GM12878 (cell line): Measurements from ENCODE around the gene PRKAB1. TPM values are rescaled to one million over a fixed set of nuclear protein-coding genes. Genes with fewer than 3 reads are reported as not detected.

Experiments used
- ATAC-seq: fragments of 200-7000 bp; cut with Tn5 transposase; 3 replicates; pipeline ENCODE4 v1.9.1; 2020; ENCODE audit warnings: mild to moderate bottlenecking, moderate library complexity
- BruUV-seq: library from RNA; stranded (reverse); fragments of 400-500 nt; replicated peaks from 2 replicates; lab custom pipeline; 2021; lab: Mats Ljungman, UMichigan
- CTCF ChIA-PET: fragments of 300-600 bp; sonication (Branson Sonifier 250); formaldehyde crosslinking; extraction: SDS; loops from one replicate; lab custom pipeline; 2021; ENCODE audit warnings: inconsistent platforms; lab: Yijun Ruan, JAX
- POLR2A ChIA-PET: fragments of 350-600 bp; formaldehyde crosslinking; extraction: SDS; loops from one replicate; lab custom pipeline; 2021; ENCODE audit warnings: inconsistent platforms; lab: Charles Lee
- RAD21 ChIA-PET: fragments of 300-600 bp; sonication (Branson Sonifier 250); formaldehyde crosslinking; loops from one replicate; lab custom pipeline; 2023; ENCODE audit warnings: antibody characterized with exemption; ENCODE audit not compliant: unreplicated experiment; lab: Charles Lee
- SMC1A ChIA-PET: fragments of 300-600 bp; sonication (Branson Sonifier 250); formaldehyde crosslinking; loops from one replicate; lab custom pipeline; 2023; ENCODE audit not compliant: unreplicated experiment, uncharacterized antibody; lab: Charles Lee
- DNase-seq: peaks from one replicate; pipeline ENCODE4 v3.0.0-alpha.2; 2011; ENCODE audit warnings: low read depth, low spot score
- FAIRE-seq: peaks from 3 replicates; lab custom pipeline; 2011; peaks lifted over from hg19 to GRCh38; lab: Jason Lieb, UNC
- H2AFZ ChIP-seq: 2 replicates; pipeline ENCODE4 v1.6.0; 2011; ENCODE audit warnings: low read depth, low read length, control low read depth; ENCODE audit not compliant: control insufficient read depth
- H3K27ac ChIP-seq: 2 replicates; pipeline ENCODE4 v1.5.1; 2011; ENCODE audit warnings: control low read depth; ENCODE audit not compliant: control insufficient read depth, insufficient read depth
- H3K27me3 ChIP-seq, 2 experiments: replicated peaks in 1 of 2; 2 replicates each; pipeline versions ENCODE4 v1.6.0 to v1.6.1; 2011; ENCODE audit warnings: low read length in 1 of 2; ENCODE audit not compliant: control insufficient read depth in 2 of 2, insufficient read depth in 2 of 2
- H3K36me3 ChIP-seq, 2 experiments: 2 replicates each; pipeline ENCODE4 v1.5.1; 2011; ENCODE audit warnings: low read length in 1 of 2; ENCODE audit not compliant: control insufficient read depth in 2 of 2, insufficient read depth in 2 of 2
- H3K4me1 ChIP-seq: 2 replicates; pipeline ENCODE4 v1.6.1; 2011; ENCODE audit warnings: mild to moderate bottlenecking, low read length, moderate library complexity, mixed read lengths; ENCODE audit not compliant: control insufficient read depth, insufficient read depth
- H3K4me2 ChIP-seq: 2 replicates; pipeline ENCODE4 v1.6.0; 2011; ENCODE audit warnings: control low read depth; ENCODE audit not compliant: control insufficient read depth, insufficient read depth
- H3K4me3 ChIP-seq: fragments of 200-600 bp; sonication (generic); 2 replicates; pipeline ENCODE4 v1.5.1; 2016
- H3K79me2 ChIP-seq: 2 replicates; pipeline ENCODE4 v1.6.0; 2011; ENCODE audit warnings: low read length; ENCODE audit not compliant: control insufficient read depth, insufficient read depth
- H3K9ac ChIP-seq: 2 replicates; pipeline ENCODE4 v1.8.0; 2011; ENCODE audit warnings: low read length, control low read depth, mixed read lengths; ENCODE audit not compliant: control insufficient read depth, insufficient read depth
- H3K9me3 ChIP-seq: replicated peaks from 3 replicates; pipeline ENCODE4 v1.5.1; 2011; ENCODE audit warnings: mild to moderate bottlenecking, low read length; ENCODE audit not compliant: control insufficient read depth, insufficient read depth
- H4K20me1 ChIP-seq: 2 replicates; pipeline ENCODE4 v1.6.0; 2011; ENCODE audit not compliant: control insufficient read depth, insufficient read depth
- ATF7 ChIP-seq: fragments of 450-650 bp; IDR thresholded peaks from 2 replicates; pipeline ENCODE4 v1.6.1; 2016; ENCODE audit warnings: low read depth, mild to moderate bottlenecking
- BCL3 ChIP-seq: IDR thresholded peaks from 2 replicates; pipeline ENCODE4 v1.6.1; 2011; ENCODE audit warnings: borderline replicate concordance, low read depth, mild to moderate bottlenecking, moderate library complexity, low read length; ENCODE audit not compliant: insufficient read depth, poor library complexity, severe bottlenecking
- BHLHE40 ChIP-seq, 2 experiments: fragments of 450-650 bp in 1 of 2; IDR thresholded peaks; 2 replicates each; pipeline ENCODE4 v1.6.1; 2011 to 2017; ENCODE audit warnings: low read depth in 2 of 2, borderline replicate concordance in 1 of 2, improper control_type of control experiment in 1 of 2, low read length in 1 of 2, mild to moderate bottlenecking in 1 of 2
- E2F4 ChIP-seq: IDR thresholded peaks from 2 replicates; pipeline ENCODE4 v1.6.1; 2012; ENCODE audit warnings: low read depth, low read length, improper control_type of control experiment
- NFIC ChIP-seq: IDR thresholded peaks from 2 replicates; pipeline ENCODE4 v1.6.1; 2012; ENCODE audit warnings: low read depth, mild to moderate bottlenecking, inconsistent platforms, low read length, moderate library complexity
- NFYB ChIP-seq: IDR thresholded peaks from 2 replicates; pipeline ENCODE4 v1.6.1; 2011; ENCODE audit warnings: low read depth, mild to moderate bottlenecking, low read length, improper control_type of control experiment, moderate library complexity; ENCODE audit not compliant: insufficient read depth
- RCOR1 ChIP-seq: conservative IDR thresholded peaks from 2 replicates; pipeline ENCODE4 v1.6.1; 2012; ENCODE audit warnings: low read depth, low read length, improper control_type of control experiment
- SMARCA5 ChIP-seq: fragments of 450-650 bp; IDR thresholded peaks from 2 replicates; pipeline ENCODE4 v1.6.1; 2017; ENCODE audit warnings: mild to moderate bottlenecking
- SPI1 ChIP-seq: IDR thresholded peaks from 2 replicates; pipeline ENCODE4 v1.6.1; 2011; ENCODE audit warnings: low read depth, mild to moderate bottlenecking, low read length, moderate library complexity, borderline replicate concordance; ENCODE audit not compliant: insufficient read depth
- SREBF1 ChIP-seq: IDR thresholded peaks from 2 replicates; pipeline ENCODE4 v1.6.1; 2012; ENCODE audit warnings: mild to moderate bottlenecking, low read length
- ZBTB40 ChIP-seq: fragments of 450-650 bp; IDR thresholded peaks from 2 replicates; pipeline ENCODE4 v1.6.1; 2016; ENCODE audit warnings: mild to moderate bottlenecking, moderate library complexity, borderline replicate concordance
- WGBS: methylation state at CpG from one replicate; pipeline ENCODE4 v1.1.6; 2016; ENCODE audit warnings: low lambda C conversion rate; ENCODE audit not compliant: insufficient replicate concordance, insufficient coverage; ENCODE audit errors: missing lambda C conversion rate; 5-methylcytosine and 5-hydroxymethylcytosine counted together
- in situ Hi-C: fragments of 300-500 bp; cut with MboI; formaldehyde crosslinking; loops from 9 replicates; pipeline ENCODE4 v1.14.3; 2018; ENCODE audit warnings: mixed read lengths
- intact Hi-C: fragments of 100-400 bp; cut with micrococcal nuclease; formaldehyde crosslinking; loops from one replicate; pipeline ENCODE4 v1.14.2; 2022; ENCODE audit not compliant: unreplicated experiment
- polyA plus RNA-seq, 11 experiments: library from polyadenylated mRNA; depleted of rRNA in 4 of 11; unstranded in 6 of 11; stranded (reverse) in 5 of 11; fragments of >200 nt; fragmentation: Nextera tagmentation in 4 of 11; fragmentation: Illumina TruSeq in 1 of 11; extraction: Ambion mirVana in 4 of 11; extraction: Trizol in 1 of 11; gene quantifications; 1 replicate in 1 of 11; 2 replicates in 10 of 11; pipeline versions ENCODE4 v1.2.1 to v1.2.3, GENCODE V29; 2011 to 2016; ENCODE audit warnings: inconsistent platforms in 2 of 11, missing spikeins in 2 of 11, low read depth in 1 of 11
- total RNA-seq, 4 experiments: library from RNA; depleted of rRNA in 3 of 4; stranded (reverse); fragments of >200 nt in 3 of 4; fragmentation: Illumina TruSeq in 1 of 4; extraction: Trizol in 1 of 4; gene quantifications; 2 replicates each; pipeline versions ENCODE4 v1.2.1 to v1.2.3, GENCODE V29; 2013 to 2021

The PRKAB1 gene
- total and polyA plus RNA-seq, 10 of the 15 experiments (the other 5 are each of a cell fraction or from before 2014, with no cell fraction given): 24.6 to 85.0 (median 50.6) TPM

GRCh38 chr12:119665164-119665929 lies 2.6 kb upstream of the PRKAB1 start (continued):
- TF ChIP-seq NFYB (no peak), ZBTB40 (no peak), NFIC (no peak), SREBF1 (no peak), RCOR1 (no peak)

GRCh38 chr12:119666226-119666795 lies 1.6 kb upstream of the PRKAB1 start:
- CTCF ChIA-PET: interaction anchor here (1.2 to 2.3 kb wide), 7 partner anchors 14 to 222 kb away, joined by 3 to 15 read pairs (median 7); no protein-coding TSS in a partner anchor
- in situ Hi-C loops: loop anchor here (25.0 kb wide), 1 partner anchor 1529 kb away; the partner anchor contains the start of gene PEBP1
- 0% methylated on average over 2 of the region's 2 CpGs for WGBS
- TF ChIP-seq ATF7 (peak; percentile 26; the same call in 1 of the 2 replicates), BCL3 (no peak), SMARCA5 (no peak), BHLHE40 (IDR thresholded peaks at IDR 0.05; ENCODE audit: borderline replicate concordance in 1 of 2, low read depth in 2 of 2, low read length in 1 of 2) (0 out of 4 replicates have a peak, but pooled peaks of 1 of the 2 experiments have one; percentile 11), E2F4 (0 out of 2 replicates have a peak, but pooled peaks have one; percentile 27), SPI1 (peak; percentile 27; the same call in 1 of the 2 replicates)

More at GRCh38 chr12:119666226-119666795, 1.6 kb upstream of the PRKAB1 start:
- ChIA-PET RAD21 (interaction anchor here (1.0 to 2.0 kb wide), 3 partner anchors 12 to 453 kb away, joined by 3 to 15 read pairs (median 3); no protein-coding TSS in a partner anchor), POLR2A (interaction anchor here (0.5 to 1.5 kb wide), 3 partner anchors 17 to 1238 kb away, joined by 4 to 15 read pairs (median 4); partner anchors contain the start of genes RPLP0 and SPPL3), SMC1A (interaction anchor here (1.1 to 1.7 kb wide), 2 partner anchors 15 to 17 kb away, joined by 4 to 10 read pairs; no protein-coding TSS in a partner anchor)
- Histone ChIP-seq H2AFZ (peak overlapping the region; percentile 90), H3K36me3 (no peaks in the 10 kb centered on the region), H3K4me2 (peak overlapping the region; percentile 92), H4K20me1 (no peaks in the 10 kb centered on the region), H3K79me2 (peaks cover 31% of the 10 kb centered on the region), H3K4me3 (peak overlapping the region; percentile 60), H3K4me1 (peaks cover 21% of the 10 kb centered on the region), H3K27me3 (no peaks in the 10 kb centered on the region), H3K9ac (peak overlapping the region; percentile 51), H3K9me3 (no peaks in the 10 kb centered on the region), H3K27ac (peak overlapping the region; percentile 92)
- BruUV-seq: no TSS peak
- ATAC-seq (no peak), DNase-seq (no peak), FAIRE-seq (peak; percentile 78)
- intact Hi-C loops: loop anchor here (5.0 kb wide), 3 partner anchors 224 to 321 kb away; partner anchors contain the start of gene BICDL1
